Esophagus squamous epithelium (tissue), 5 donors: Measurements from ENCODE around the gene SEMA4D. TPM values are rescaled to one million over a fixed set of nuclear protein-coding genes. Genes with fewer than 3 reads are reported as not detected.
A peak's percentile ranks its signal among the peaks of the same experiment; 100 is the strongest.

Experiments used
- DNase-seq: peaks from one replicate; lab custom pipeline; 2025; lab: John Stamatoyannopoulos, UW
- H3K27ac ChIP-seq, 4 donors: fragments of 200-600 bp; sonication (generic); one replicate each; pipeline ENCODE4 v1.5.1; 2016 to 2019; ENCODE audit warnings: mild to moderate bottlenecking in 1 of 4
- H3K27me3 ChIP-seq, 4 donors: fragments of 200-600 bp; sonication (generic); 1 replicate in 3 of 4; 2 replicates in 1 of 4; pipeline versions ENCODE4 v1.5.1 to v1.6.0; 2017 to 2021; ENCODE audit warnings: antibody characterized with exemption in 1 of 4
- H3K36me3 ChIP-seq, 3 donors: fragments of 200-600 bp; sonication (generic); one replicate each; pipeline ENCODE4 v1.5.1; 2016 to 2019
- H3K4me1 ChIP-seq, 3 donors: fragments of 200-600 bp; sonication (generic); one replicate each; pipeline ENCODE4 v1.5.1; 2017 to 2019
- H3K4me3 ChIP-seq, 4 donors: fragments of 200-600 bp; sonication (generic); 1 replicate in 3 of 4; 2 replicates in 1 of 4; pipeline ENCODE4 v1.5.1; 2016 to 2019; ENCODE audit warnings: mild to moderate bottlenecking in 2 of 4, moderate library complexity in 1 of 4
- H3K9me3 ChIP-seq, 3 donors: fragments of 200-600 bp; sonication (generic); one replicate each; pipeline ENCODE4 v1.5.1; 2016 to 2019
- POLR2A ChIP-seq, 4 donors: fragments of 450-650 bp; IDR thresholded peaks; one replicate each; pipeline ENCODE4 v1.6.1; 2017; ENCODE audit warnings: antibody characterized with exemption in 4 of 4, mild to moderate bottlenecking in 4 of 4, moderate library complexity in 3 of 4
- WGBS, 2 donors: methylation state at CpG; one replicate each; pipeline ENCODE4 v1.1.5; 2018; 5-methylcytosine and 5-hydroxymethylcytosine counted together
- intact Hi-C: fragments of 100-400 bp; cut with DNase I; formaldehyde crosslinking; loops from one replicate; pipeline ENCODE4 v1.15.0; 2022
- total RNA-seq, 4 donors: library from RNA; depleted of rRNA; stranded (reverse); fragments of >200 nt; gene quantifications; one replicate each; pipeline ENCODE4 v1.1.0, GENCODE V29; 2016
- TF ChIP-seq, protein P1 (sequence below), 6 experiments: fragments of 450-650 bp in 4 of 6; fragments of 200-600 bp in 2 of 6; sonication (generic) in 2 of 6; IDR thresholded peaks; one replicate each; pipeline ENCODE4 v1.5.1; 2016 to 2019; ENCODE audit warnings: antibody characterized with exemption in 6 of 6, mild to moderate bottlenecking in 4 of 6, moderate library complexity in 4 of 6
- donor health status: DM: yes; HTN: yes; CAD: no.

SEMA4D gene
- total RNA-seq, 4 donors from 2014 or later: 12.8 to 52.0 (median 20.5) TPM

DNA sequence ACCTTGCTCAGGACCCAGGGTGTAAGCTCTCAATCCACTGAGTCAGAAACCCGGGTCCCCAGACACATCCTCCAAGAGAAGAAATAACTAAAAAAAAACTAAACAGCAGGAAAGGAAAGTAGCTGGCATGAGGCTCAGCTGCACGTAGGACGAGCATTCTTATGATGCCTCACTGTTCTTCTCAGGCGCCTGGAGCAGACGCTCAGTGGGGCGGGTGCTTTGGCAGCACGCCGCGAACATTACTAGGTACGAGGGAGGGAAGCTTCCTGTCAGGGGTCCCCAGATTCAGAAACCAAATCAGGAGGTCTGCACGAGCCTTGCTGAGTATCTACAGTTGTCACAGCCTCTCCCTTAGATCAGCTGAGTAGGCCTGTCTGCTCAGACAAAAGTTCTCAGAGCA lies 93.8 kb downstream of the SEMA4D start:
- H3K4me3 ChIP-seq: no peak overlapping the region
- H3K36me3 ChIP-seq: peaks cover 0 to 67% (median 4%) of the 10 kb centered on the region in 3 donors
- DNase-seq: no peak
- TF ChIP-seq POLR2A (IDR thresholded peaks at IDR 0.05): no peak
- TF ChIP-seq, protein P1, sequence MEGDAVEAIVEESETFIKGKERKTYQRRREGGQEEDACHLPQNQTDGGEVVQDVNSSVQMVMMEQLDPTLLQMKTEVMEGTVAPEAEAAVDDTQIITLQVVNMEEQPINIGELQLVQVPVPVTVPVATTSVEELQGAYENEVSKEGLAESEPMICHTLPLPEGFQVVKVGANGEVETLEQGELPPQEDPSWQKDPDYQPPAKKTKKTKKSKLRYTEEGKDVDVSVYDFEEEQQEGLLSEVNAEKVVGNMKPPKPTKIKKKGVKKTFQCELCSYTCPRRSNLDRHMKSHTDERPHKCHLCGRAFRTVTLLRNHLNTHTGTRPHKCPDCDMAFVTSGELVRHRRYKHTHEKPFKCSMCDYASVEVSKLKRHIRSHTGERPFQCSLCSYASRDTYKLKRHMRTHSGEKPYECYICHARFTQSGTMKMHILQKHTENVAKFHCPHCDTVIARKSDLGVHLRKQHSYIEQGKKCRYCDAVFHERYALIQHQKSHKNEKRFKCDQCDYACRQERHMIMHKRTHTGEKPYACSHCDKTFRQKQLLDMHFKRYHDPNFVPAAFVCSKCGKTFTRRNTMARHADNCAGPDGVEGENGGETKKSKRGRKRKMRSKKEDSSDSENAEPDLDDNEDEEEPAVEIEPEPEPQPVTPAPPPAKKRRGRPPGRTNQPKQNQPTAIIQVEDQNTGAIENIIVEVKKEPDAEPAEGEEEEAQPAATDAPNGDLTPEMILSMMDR (IDR thresholded peaks at IDR 0.05): no peak
- intact Hi-C loops: no loop called here
- H3K27me3 ChIP-seq: no peaks in the 10 kb centered on the region
- H3K27ac ChIP-seq: no peak overlapping the region
- H3K4me1 ChIP-seq: peaks cover 0 to 28% (median 0%) of the 10 kb centered on the region in 3 donors
- 91% methylated on average over 7 to 11 of the region's 11 CpGs for WGBS, 2 donors
- no peaks in the 10 kb centered on the region for H3K9me3 ChIP-seq

DNA sequence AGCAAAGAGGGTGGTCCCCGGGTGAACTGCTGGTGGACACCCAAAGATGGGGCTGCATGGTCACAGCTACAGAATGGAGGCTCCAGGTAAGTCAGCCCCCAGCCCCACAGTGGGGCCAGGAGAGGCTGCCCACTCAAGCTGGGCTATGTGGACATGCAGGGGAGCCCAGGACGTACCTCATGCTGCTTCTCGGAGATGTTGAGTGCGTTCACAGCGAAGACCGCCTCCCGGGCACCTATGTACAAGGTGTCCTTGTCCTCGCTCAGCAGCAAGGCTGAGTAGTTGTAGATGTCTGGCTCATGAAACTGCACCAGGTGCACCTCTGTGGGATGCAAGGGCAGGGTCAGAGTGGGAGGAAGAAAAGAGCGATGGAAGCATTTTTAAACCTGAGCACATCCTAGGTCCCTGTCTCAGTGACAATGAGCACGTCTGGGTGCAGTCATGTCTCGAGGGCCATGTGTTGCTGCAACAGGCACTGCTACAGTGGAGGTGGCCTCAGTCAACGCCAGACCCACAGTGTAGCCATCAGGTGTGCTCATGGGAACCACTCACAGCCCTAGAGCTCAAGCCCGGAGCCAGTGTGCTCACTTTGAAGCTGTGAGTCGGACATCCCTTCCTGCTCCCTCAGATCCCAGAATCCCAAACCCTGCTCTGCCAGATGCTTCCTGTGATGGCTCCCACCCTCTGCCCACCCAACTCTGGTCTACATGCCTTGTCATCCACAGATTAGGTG lies 95.1 kb downstream of the SEMA4D start:
- no peak overlapping the region for H3K4me3 ChIP-seq
- no peak for TF ChIP-seq POLR2A (IDR thresholded peaks at IDR 0.05)
- TF ChIP-seq, protein P1 (IDR thresholded peaks at IDR 0.05): no peak
- H3K36me3 ChIP-seq: peaks cover 0 to 79% (median 10%) of the 10 kb centered on the region in 3 donors
- intact Hi-C loops: no loop called here
- DNase-seq: no peak
- no peaks in the 10 kb centered on the region for H3K27me3 ChIP-seq
- no peak overlapping the region for H3K27ac ChIP-seq
- H3K4me1 ChIP-seq: peaks cover 0 to 19% (median 0%) of the 10 kb centered on the region in 3 donors
- no peaks in the 10 kb centered on the region for H3K9me3 ChIP-seq
- WGBS, 2 donors: 90 to 92% methylated on average over 5 to 13 of the region's 14 CpGs

DNA sequence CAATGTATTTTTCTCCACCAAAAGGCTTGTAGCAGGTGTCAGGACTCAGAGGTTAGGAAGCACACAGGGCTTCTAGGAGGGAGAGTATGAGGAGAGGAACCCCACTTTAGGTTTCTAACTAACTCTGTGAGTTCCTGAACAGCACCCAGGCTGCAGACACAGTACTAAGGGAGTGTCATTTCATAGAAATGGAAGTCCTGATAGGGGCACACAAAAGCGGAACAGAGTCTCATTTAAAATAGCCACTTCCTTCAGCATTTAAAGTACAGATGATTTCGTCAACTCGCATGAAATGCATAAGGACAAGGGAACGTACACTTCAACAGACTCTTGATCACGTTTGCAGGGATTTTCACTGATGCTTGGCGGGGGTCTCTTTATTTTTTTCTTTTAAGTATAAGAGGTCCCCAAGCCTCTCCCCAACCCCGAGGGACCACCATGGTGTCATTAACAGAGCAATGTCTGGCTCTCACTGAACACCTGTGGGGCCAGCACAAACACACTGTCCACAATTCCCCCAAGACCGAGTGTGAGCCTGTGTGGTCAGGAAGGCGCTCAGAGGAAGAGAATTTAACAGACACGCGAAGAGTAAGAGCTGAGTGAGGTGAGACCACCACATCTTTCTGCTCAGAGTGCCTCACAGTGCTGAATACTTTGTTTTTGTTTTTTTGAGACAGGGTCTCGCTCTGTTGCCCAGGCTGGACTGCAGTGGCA lies 97.4 kb downstream of the SEMA4D start:
- H3K4me1 ChIP-seq: peaks cover 0 to 4% (median 0%) of the 10 kb centered on the region in 3 donors
- intact Hi-C loops: no loop called here
- peaks cover 9 to 99% (median 16%) of the 10 kb centered on the region in 3 donors for H3K36me3 ChIP-seq
- peak in 1 of 4 donors; percentile 27 for TF ChIP-seq POLR2A (IDR thresholded peaks at IDR 0.05)
- TF ChIP-seq, protein P1 (IDR thresholded peaks at IDR 0.05): no peak
- H3K27ac ChIP-seq: peak overlapping the region in 2 of 4 donors; percentile 42 to 71
- no peak for DNase-seq
- no peak overlapping the region for H3K4me3 ChIP-seq
- WGBS, 2 donors: 74 to 86% methylated on average over 11 to 12 of the region's 12 CpGs
- H3K9me3 ChIP-seq: no peaks in the 10 kb centered on the region
- no peaks in the 10 kb centered on the region for H3K27me3 ChIP-seq

DNA sequence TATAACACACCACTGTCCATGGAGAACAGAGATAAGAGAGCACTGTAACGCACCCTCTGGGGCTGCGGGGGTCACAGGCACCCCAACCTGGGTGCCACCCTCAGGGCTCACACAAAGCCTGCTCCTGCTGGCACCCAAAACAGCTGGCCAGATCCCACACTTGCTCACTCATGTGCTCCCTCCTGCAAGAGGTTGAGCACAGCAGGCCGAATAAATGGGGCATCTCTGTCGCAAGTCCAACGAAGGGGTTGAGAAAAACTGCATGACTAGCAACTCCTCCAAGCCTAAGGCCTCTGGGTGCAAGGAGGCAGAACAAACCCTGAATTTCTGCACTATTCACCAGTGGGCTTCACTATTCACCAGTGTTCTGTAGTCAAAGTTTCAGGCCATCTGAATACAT lies 99.3 kb downstream of the SEMA4D start:
- no peaks in the 10 kb centered on the region for H3K27me3 ChIP-seq

More for the DNA sequence above, 99.3 kb downstream of the SEMA4D start:
- WGBS, 2 donors: 83 to 100% methylated on average over 2 to 3 of the region's 5 CpGs
- H3K4me1 ChIP-seq: no peaks in the 10 kb centered on the region
- intact Hi-C loops: no loop called here
- H3K9me3 ChIP-seq: no peaks in the 10 kb centered on the region
- peaks cover 9 to 99% (median 12%) of the 10 kb centered on the region in 3 donors for H3K36me3 ChIP-seq
- TF ChIP-seq, protein P1 (IDR thresholded peaks at IDR 0.05): no peak
- no peak for TF ChIP-seq POLR2A (IDR thresholded peaks at IDR 0.05)
- H3K4me3 ChIP-seq: no peak overlapping the region
- no peak for DNase-seq
- no peak overlapping the region for H3K27ac ChIP-seq
